GM12801 (cell line): ENCODE data around the gene NUMA1.

ENCODE experiments used
- CTCF ChIP-seq: IDR thresholded peaks from one replicate; pipeline ENCODE4 v1.5.1; 2011; ENCODE audit warnings: control low read depth; ENCODE audit not compliant: insufficient read length; ENCODE audit errors: extremely low read depth

NUMA1 gene

GRCh38 chr11:72058416-72059034, 21.8 kb downstream of the NUMA1 start:
- TF ChIP-seq CTCF: no peak

- no peak for TF ChIP-seq CTCF
Measured at GRCh38 chr11:72048766-72049460, 31.4 kb downstream of the NUMA1 start.

- no peak for TF ChIP-seq CTCF
Measured at GRCh38 chr11:72045849-72046248, 34.5 kb downstream of the NUMA1 start.

- TF ChIP-seq CTCF: no peak
Measured at GRCh38 chr11:72042064-72042745, 38.1 kb downstream of the NUMA1 start.

- no peak for TF ChIP-seq CTCF
Measured at GRCh38 chr11:72041364-72042063, 38.8 kb downstream of the NUMA1 start.

GRCh38 chr11:72040491-72041363, 39.6 kb downstream of the NUMA1 start:
- TF ChIP-seq CTCF: no peak
